Measurements from ENCODE around the gene FGF18. TPM values are rescaled to one million over a fixed set of nuclear protein-coding genes. Genes with fewer than 3 reads are reported as not detected.

FGF18 gene
- total and polyA plus RNA-seq, 9 of the 15 experiments (the other 6 are each of a cell fraction or from before 2014, with no cell fraction given): 0.05 to 0.18 (median 0.11) TPM; not detected in 6

- TF ChIP-seq PHTF2 (CRISPR knock-in tag; IDR thresholded peaks at IDR 0.05) (no peak), FOSL1 (tag; conservative IDR thresholded peaks at IDR 0.05) (no peak; the same call in 1 of the 2 replicates), ARHGAP35 (IDR thresholded peaks at IDR 0.05; ENCODE audit: partially characterized antibody) (no peak), BMI1 (IDR thresholded peaks at IDR 0.05; ENCODE audit: low read length) (no peak), MAX (CRISPR knock-in tag; IDR thresholded peaks at IDR 0.05) (peak; percentile 99), SMC3 (conservative IDR thresholded peaks at IDR 0.05; ENCODE audit: insufficient read depth, low read depth, low read length) (no peak), PREB (CRISPR knock-in tag; IDR thresholded peaks at IDR 0.05) (no peak), BRF1 (IDR thresholded peaks at IDR 0.05; ENCODE audit: borderline replicate concordance, extremely low read depth, insufficient read length) (no peak), ZNF316 (IDR thresholded peaks at IDR 0.05) (no peak), NFATC3 (IDR thresholded peaks at IDR 0.05) (no peak), NFE2L1 (tag; IDR thresholded peaks at IDR 0.05; ENCODE audit: borderline replicate concordance, low read depth) (no peak), ETV1 (tag; conservative IDR thresholded peaks at IDR 0.05; ENCODE audit: low read depth) (peak; percentile 74), HLTF (IDR thresholded peaks at IDR 0.05) (no peak), ZNF507 (tag; conservative IDR thresholded peaks at IDR 0.05) (no peak), LEF1 (IDR thresholded peaks at IDR 0.05) (no peak), THRA (IDR thresholded peaks at IDR 0.05) (no peak), CSDE1 (IDR thresholded peaks at IDR 0.05) (no peak)
- TF ChIP-seq, protein P1, sequence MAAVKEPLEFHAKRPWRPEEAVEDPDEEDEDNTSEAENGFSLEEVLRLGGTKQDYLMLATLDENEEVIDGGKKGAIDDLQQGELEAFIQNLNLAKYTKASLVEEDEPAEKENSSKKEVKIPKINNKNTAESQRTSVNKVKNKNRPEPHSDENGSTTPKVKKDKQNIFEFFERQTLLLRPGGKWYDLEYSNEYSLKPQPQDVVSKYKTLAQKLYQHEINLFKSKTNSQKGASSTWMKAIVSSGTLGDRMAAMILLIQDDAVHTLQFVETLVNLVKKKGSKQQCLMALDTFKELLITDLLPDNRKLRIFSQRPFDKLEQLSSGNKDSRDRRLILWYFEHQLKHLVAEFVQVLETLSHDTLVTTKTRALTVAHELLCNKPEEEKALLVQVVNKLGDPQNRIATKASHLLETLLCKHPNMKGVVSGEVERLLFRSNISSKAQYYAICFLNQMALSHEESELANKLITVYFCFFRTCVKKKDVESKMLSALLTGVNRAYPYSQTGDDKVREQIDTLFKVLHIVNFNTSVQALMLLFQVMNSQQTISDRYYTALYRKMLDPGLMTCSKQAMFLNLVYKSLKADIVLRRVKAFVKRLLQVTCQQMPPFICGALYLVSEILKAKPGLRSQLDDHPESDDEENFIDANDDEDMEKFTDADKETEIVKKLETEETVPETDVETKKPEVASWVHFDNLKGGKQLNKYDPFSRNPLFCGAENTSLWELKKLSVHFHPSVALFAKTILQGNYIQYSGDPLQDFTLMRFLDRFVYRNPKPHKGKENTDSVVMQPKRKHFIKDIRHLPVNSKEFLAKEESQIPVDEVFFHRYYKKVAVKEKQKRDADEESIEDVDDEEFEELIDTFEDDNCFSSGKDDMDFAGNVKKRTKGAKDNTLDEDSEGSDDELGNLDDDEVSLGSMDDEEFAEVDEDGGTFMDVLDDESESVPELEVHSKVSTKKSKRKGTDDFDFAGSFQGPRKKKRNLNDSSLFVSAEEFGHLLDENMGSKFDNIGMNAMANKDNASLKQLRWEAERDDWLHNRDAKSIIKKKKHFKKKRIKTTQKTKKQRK (IDR thresholded peaks at IDR 0.05; ENCODE audit: borderline replicate concordance, low read depth, low read length): no peak
- TF ChIP-seq, protein P2, sequence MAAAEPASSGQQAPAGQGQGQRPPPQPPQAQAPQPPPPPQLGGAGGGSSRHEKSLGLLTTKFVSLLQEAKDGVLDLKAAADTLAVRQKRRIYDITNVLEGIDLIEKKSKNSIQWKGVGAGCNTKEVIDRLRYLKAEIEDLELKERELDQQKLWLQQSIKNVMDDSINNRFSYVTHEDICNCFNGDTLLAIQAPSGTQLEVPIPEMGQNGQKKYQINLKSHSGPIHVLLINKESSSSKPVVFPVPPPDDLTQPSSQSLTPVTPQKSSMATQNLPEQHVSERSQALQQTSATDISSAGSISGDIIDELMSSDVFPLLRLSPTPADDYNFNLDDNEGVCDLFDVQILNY (CRISPR knock-in tag; IDR thresholded peaks at IDR 0.05): 0 out of 2 replicates have a peak, but pooled peaks have one; percentile 48
- TF ChIP-seq, protein P3, sequence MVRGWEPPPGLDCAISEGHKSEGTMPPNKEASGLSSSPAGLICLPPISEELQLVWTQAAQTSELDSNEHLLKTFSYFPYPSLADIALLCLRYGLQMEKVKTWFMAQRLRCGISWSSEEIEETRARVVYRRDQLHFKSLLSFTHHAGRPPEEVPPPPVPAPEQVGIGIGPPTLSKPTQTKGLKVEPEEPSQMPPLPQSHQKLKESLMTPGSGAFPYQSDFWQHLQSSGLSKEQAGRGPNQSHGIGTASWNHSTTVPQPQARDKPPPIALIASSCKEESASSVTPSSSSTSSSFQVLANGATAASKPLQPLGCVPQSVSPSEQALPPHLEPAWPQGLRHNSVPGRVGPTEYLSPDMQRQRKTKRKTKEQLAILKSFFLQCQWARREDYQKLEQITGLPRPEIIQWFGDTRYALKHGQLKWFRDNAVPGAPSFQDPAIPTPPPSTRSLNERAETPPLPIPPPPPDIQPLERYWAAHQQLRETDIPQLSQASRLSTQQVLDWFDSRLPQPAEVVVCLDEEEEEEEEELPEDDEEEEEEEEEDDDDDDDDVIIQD (CRISPR knock-in tag; IDR thresholded peaks at IDR 0.05): no peak
Observed at GRCh38 chr5:171387970-171388815, 31.3 kb upstream of the FGF18 start (continued).
